Heart left ventricle (tissue), 16 donors: ENCODE data around the gene CCDC74B. TPM values are rescaled to one million over a fixed set of nuclear protein-coding genes. Genes with fewer than 3 reads are reported as not detected.
"Not testable (repeated sequence)": the region's sequence is repeated elsewhere in the genome, so short reads cannot be mapped to it uniquely, and the experiment has no call there.

Experiments used
- ATAC-seq, 4 donors: fragments of 200-7000 bp; cut with Tn5 transposase; one replicate each; pipeline ENCODE4 v1.9.1; 2020 to 2022; ENCODE audit warnings: moderate library complexity in 4 of 4, mild to moderate bottlenecking in 3 of 4, moderate number of reproducible peaks in 1 of 4
- DNase-seq, 5 donors: peaks; one replicate each; pipeline ENCODE4 v3.0.0-alpha.2; 2020
- H3K27ac ChIP-seq, 12 donors: fragments of 200-600 bp; sonication (generic) in 4 of 12; one replicate each; pipeline versions ENCODE4 v1.5.0 to v1.8.0; 2016 to 2022; ENCODE audit warnings: mild to moderate bottlenecking in 2 of 12
- H3K27me3 ChIP-seq, 9 donors: fragments of 200-600 bp; sonication (generic) in 2 of 9; one replicate each; pipeline versions ENCODE4 v1.5.1 to v1.8.0; 2016 to 2022; ENCODE audit warnings: mild to moderate bottlenecking in 3 of 9
- H3K36me3 ChIP-seq, 9 donors: fragments of 200-600 bp; sonication (generic) in 2 of 9; one replicate each; pipeline versions ENCODE4 v1.5.0 to v1.8.0; 2018 to 2022; ENCODE audit warnings: mild to moderate bottlenecking in 2 of 9
- H3K4me1 ChIP-seq, 12 donors: fragments of 200-600 bp; sonication (generic) in 4 of 12; one replicate each; pipeline versions ENCODE4 v1.5.0 to v1.8.0; 2016 to 2022; ENCODE audit warnings: mild to moderate bottlenecking in 3 of 12
- H3K4me3 ChIP-seq, 12 donors: fragments of 200-600 bp; sonication (generic) in 4 of 12; one replicate each; pipeline versions ENCODE4 v1.5.0 to v1.8.0; 2017 to 2022; ENCODE audit warnings: mild to moderate bottlenecking in 9 of 12, moderate library complexity in 4 of 12
- H3K9me3 ChIP-seq, 12 donors: fragments of 200-600 bp; sonication (generic) in 4 of 12; one replicate each; pipeline versions ENCODE4 v1.5.0 to v1.8.0; 2016 to 2022; ENCODE audit warnings: mild to moderate bottlenecking in 1 of 12
- POLR2A ChIP-seq, 2 donors: fragments of 450-650 bp; IDR thresholded peaks; one replicate each; pipeline ENCODE4 v1.6.1; 2017; ENCODE audit warnings: antibody characterized with exemption in 2 of 2, mild to moderate bottlenecking in 2 of 2, moderate library complexity in 2 of 2
- WGBS, 4 donors: extraction: QIAGEN DNeasy Blood & Tissue Kit in 2 of 4; methylation state at CpG; one replicate each; pipeline versions ENCODE4 v1.1.5 to v1.1.7; 2013 to 2018; 5-methylcytosine and 5-hydroxymethylcytosine counted together
- intact Hi-C, 10 donors: fragments of 100-400 bp; cut with DNase I; formaldehyde crosslinking; loops; one replicate each; pipeline versions ENCODE4 v1.11.1 to v1.14.2; 2022
- polyA plus RNA-seq, 2 donors: library from polyadenylated mRNA; stranded (reverse); fragments of 200-250 nt; gene quantifications; one replicate each; pipeline ENCODE4 v1.2.3, GENCODE V29; 2013
- total RNA-seq, 9 donors: library from RNA; depleted of rRNA in 2 of 9; stranded (reverse); fragments of >200 nt in 2 of 9; fragmentation: NEBNext Ultra II Directional in 3 of 9; extraction: Animal tissue kit (Norgen Biotek cat#: 25700) in 3 of 9; gene quantifications; one replicate each; pipeline versions ENCODE4 v1.1.0 to v1.2.4, GENCODE V29; 2016 to 2023
- TF ChIP-seq, protein P1 (sequence below), 12 donors: fragments of 200-600 bp; sonication (generic) in 4 of 12; IDR thresholded peaks; one replicate each; pipeline versions ENCODE4 v1.5.0 to v1.8.0; 2018 to 2022; ENCODE audit warnings: antibody characterized with exemption in 12 of 12, mild to moderate bottlenecking in 5 of 12
- donor health status: ischemic (EF 13 %, LVEDD 7.1; RV severe dilation, severe dysfunction).
- donor health status: healthy with polysubstance abuse.
- donor health status: DM: no; HTN: yes; CAD: no.
- donor health status: DM: no; HTN: no; CAD: no.
- donor health status: ischemic (EF 25% LVEDD 6.9; RV normal size, moderate dysfunction).
- donor health status: ischemic (EF 25% LVEDD 5.7; RV mildly dilated, moderate dysfunction).
- donor health status: healthy.
- donor health status: DM: yes; HTN: yes; CAD: no.
- donor health status: ischemic (EF 35%, LVEDD 5.7; RV mildly dilated, moderate dysfunction).
- donor health status: nonischemic (EF 11% LVEDD 7.7; RV severe dilation, severe dysfunction).
- donor health status: DM: yes; HTN: yes; CAD: no.
- donor health status: PGD.
- donor health status: ischemic (EF 29% LVEDD 5.4; RV normal size, mild dysfunction).
- donor health status: nonischemic (EF 23%, LVEDD 6.1; RV moderate dilation, normal function).

CCDC74B gene
- total and polyA plus RNA-seq, 11 donors, result 0.14 to 2.3 (median 0.52) TPM; not detected in 1

DNA sequence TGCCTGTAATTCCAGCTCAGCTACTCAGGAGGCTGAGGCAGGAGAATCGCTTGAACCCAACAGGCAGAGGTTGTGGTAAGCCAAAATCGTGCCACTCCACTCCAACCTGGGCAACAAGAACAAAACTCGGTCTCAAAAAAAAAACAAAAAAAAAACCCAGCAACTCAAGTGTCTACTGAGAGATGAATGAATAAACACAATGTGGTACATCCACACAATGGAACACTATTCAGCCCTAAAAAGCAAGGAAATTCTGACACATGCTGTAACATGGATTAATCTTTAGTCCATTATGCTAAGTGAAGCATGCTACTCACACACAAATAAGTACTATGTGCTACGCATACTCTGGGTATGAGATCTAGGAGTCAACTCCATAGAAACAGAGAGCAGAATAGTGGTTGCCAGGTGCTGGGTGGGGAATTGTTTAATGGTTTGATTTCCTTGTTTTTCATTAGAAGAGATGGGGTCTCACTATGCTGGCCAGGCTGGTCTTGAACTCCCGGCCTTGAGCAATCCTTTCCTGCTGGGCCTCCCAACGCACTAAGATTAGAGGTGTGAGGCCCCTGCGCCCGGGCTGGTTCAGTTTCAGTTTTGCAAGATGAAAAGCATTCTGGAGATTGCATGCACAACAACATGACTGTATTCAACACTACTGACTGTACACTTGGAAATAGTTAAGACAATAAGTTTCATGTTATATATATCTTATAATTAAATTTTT is 20.5 kb upstream of the CCDC74B start:
- DNase-seq (no peak), ATAC-seq (no peak)
- intact Hi-C loops, result no loop called here
- Histone ChIP-seq H3K27ac (no peak overlapping the region), H3K4me3 (no peak overlapping the region), H3K9me3 (no peaks in the 10 kb centered on the region), H3K27me3 (no peaks in the 10 kb centered on the region), H3K36me3 (peaks cover 0 to 82% (median 77%) of the 10 kb centered on the region in 9 donors), H3K4me1 (peaks cover 0 to 7% (median 0%) of the 10 kb centered on the region in 12 donors)
- 95 to 98% (median 97%) methylated on average over 8 of the region's 8 CpGs for WGBS, 4 donors
- TF ChIP-seq, protein P1, sequence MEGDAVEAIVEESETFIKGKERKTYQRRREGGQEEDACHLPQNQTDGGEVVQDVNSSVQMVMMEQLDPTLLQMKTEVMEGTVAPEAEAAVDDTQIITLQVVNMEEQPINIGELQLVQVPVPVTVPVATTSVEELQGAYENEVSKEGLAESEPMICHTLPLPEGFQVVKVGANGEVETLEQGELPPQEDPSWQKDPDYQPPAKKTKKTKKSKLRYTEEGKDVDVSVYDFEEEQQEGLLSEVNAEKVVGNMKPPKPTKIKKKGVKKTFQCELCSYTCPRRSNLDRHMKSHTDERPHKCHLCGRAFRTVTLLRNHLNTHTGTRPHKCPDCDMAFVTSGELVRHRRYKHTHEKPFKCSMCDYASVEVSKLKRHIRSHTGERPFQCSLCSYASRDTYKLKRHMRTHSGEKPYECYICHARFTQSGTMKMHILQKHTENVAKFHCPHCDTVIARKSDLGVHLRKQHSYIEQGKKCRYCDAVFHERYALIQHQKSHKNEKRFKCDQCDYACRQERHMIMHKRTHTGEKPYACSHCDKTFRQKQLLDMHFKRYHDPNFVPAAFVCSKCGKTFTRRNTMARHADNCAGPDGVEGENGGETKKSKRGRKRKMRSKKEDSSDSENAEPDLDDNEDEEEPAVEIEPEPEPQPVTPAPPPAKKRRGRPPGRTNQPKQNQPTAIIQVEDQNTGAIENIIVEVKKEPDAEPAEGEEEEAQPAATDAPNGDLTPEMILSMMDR (IDR thresholded peaks at IDR 0.05), result no peak
- no peak for TF ChIP-seq POLR2A (IDR thresholded peaks at IDR 0.05)

DNA sequence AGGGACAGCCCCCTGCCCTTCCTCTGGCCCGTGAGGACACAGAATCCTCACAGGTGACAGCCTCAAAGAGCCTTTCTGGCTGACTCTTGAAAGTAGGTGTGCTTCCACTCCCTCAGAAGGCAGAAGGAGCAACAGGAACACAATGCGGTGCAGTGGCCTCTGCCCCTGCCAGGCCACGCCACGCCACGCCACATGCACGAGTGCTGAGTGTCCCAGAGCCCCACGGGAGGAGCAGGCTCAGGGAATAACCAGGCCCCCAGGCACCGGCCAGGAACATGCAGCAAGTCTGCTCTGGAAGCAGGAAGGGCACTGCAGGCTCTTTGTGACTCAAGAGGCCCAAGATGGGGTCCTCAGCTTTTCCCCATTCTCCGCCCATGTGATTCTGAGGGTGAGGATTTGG is 18.1 kb upstream of the CCDC74B start:
- Histone ChIP-seq H3K27ac (no peak overlapping the region), H3K9me3 (no peaks in the 10 kb centered on the region), H3K27me3 (no peaks in the 10 kb centered on the region), H3K4me3 (no peak overlapping the region), H3K36me3 (peaks cover 0 to 73% (median 59%) of the 10 kb centered on the region in 9 donors), H3K4me1 (peaks cover 0 to 9% (median 0%) of the 10 kb centered on the region in 12 donors)
- 93 to 100% (median 97%) methylated on average over 2 to 9 of the region's 9 CpGs for WGBS, 4 donors
- no peak for DNase-seq
- intact Hi-C loops, result no loop called here
- TF ChIP-seq, protein P1 (IDR thresholded peaks at IDR 0.05), result no peak
- no peak for TF ChIP-seq POLR2A (IDR thresholded peaks at IDR 0.05)
- no peak for ATAC-seq

DNA sequence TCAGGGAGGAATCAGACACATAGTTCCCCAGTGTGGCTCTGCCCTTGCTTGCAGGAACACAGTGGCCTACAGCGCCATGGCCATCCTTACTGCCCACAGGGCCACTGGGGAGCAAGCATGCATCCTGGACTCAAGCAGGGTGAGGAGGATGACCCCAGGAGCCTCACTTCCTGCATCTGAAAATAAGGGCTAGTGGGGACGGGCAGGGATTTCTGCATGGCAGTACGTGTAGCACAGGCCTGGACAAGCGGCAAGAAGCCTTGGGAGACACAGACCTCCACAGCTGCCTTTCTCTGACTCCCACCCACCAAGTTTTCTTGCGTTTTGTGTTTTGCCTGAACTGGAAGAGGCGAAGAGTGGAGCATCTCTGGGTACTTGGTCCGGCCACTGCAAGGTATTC is 17.6 kb upstream of the CCDC74B start:
- intact Hi-C loops, ATAC-seq, H3K4me3 ChIP-seq, H3K27me3 ChIP-seq, H3K4me1 ChIP-seq, DNase-seq, H3K9me3 ChIP-seq, H3K27ac ChIP-seq: not testable (repeated sequence)
- WGBS, 4 donors, result 91 to 100% (median 95%) methylated on average over 3 to 7 of the region's 7 CpGs
- peaks cover 0 to 68% (median 55%) of the 10 kb centered on the region in 9 donors for H3K36me3 ChIP-seq

DNA sequence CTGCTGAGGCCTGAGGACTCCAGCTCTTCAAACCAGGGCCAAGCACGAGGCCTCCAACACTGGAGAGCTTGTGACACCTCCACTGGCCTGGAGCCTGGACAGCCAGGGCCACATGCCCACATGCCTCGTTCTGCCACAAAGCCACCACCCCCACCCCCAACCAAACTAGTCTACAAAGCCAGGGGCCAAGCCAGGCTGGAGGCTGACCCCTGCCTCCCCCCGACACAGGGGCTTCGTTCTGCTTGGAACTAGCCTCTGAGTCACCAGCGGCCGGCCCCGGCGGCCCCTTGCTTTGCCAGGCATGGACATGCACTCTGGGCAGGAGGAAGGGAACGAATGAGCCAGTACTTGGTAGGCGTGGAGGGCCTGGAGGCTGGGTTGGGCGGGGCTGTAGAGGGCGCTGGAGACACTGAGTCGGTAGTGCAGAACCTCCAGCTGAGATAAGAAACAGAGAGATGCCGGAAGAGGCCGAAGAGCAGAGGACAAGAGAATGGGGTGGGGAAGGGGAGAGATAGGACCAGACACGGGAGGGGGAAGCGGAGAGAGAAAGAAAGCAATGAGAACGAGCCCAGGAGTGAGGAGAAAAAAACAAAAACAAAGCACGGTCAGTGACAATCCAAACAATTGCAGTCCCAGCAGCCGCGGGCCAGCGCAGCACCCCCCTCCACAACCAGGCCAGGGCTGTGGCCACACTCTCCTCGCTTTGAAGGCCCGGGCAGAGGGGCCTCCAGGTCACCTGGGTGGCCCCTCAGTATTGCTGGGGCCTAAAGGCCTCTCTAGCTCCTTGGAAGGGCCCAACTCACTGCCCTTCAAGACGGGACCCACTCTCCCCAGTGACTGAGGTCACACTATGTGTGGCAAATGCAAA is 16.2 kb upstream of the CCDC74B start:
- Histone ChIP-seq H3K27ac (peak overlapping the region in 9 of 12 donors; percentile 13 to 79 (median 49)), H3K4me1 (peaks cover 0 to 12% (median 0%) of the 10 kb centered on the region in 12 donors), H3K36me3 (peaks cover 0 to 54% (median 42%) of the 10 kb centered on the region in 9 donors)
- H3K4me3 ChIP-seq, H3K27me3 ChIP-seq, intact Hi-C loops, H3K9me3 ChIP-seq: not testable (repeated sequence)
- ATAC-seq (peak; percentile 72 to 89 (median 80)), DNase-seq (peak in 4 of 5 donors; percentile 51 to 81 (median 58))
- TF ChIP-seq, protein P1 (IDR thresholded peaks at IDR 0.05), result peak in 2 of 12 donors; percentile 20
- 65 to 74% (median 71%) methylated on average over 23 to 25 of the region's 25 CpGs for WGBS, 4 donors
